ENCODE data around the gene WNT5B. TPM values are rescaled to one million over a fixed set of nuclear protein-coding genes. Genes with fewer than 3 reads are reported as not detected.
A peak's percentile ranks its signal among the peaks of the same experiment; 100 is the strongest.

WNT5B gene
- total and polyA plus RNA-seq, 2 donors (not counting 1 experiment from before 2014, with no cell fraction given): 0.33 to 0.57 TPM

GRCh38 chr12:1603269-1603993, 25.6 kb upstream of the WNT5B start:
- H3K4me3 Mint-ChIP-seq: peak overlapping the region; percentile 38
- DNase-seq (no peak), ATAC-seq (ENCODE audit: low read depth) (no peak)
- Histone ChIP-seq H3K27ac (ENCODE audit: low read length in 2 of 2) (no peak overlapping the region), H2AFZ (ENCODE audit: insufficient read depth, low read depth, low read length, poor library complexity, severe bottlenecking) (no peak overlapping the region), H3K9me3 (ENCODE audit: control extremely low read depth in 1 of 3, control insufficient read depth in 2 of 3, insufficient read depth in 1 of 3, low read length in 2 of 3) (no peaks in the 10 kb centered on the region), H3K36me3 (replicated peaks in 1 of 2; ENCODE audit: control extremely low read depth in 1 of 2, control insufficient read depth in 1 of 2, extremely low read depth in 1 of 2, insufficient read depth in 2 of 2, low read length in 1 of 2) (no peaks in the 10 kb centered on the region), H3K4me2 (replicated peaks; ENCODE audit: low read depth, low read length, poor library complexity, severe bottlenecking) (no peak overlapping the region), H4K20me1 (ENCODE audit: control insufficient read depth, insufficient read depth, low read length, poor library complexity, severe bottlenecking) (no peaks in the 10 kb centered on the region), H3K27me3 (replicated peaks in 1 of 4; ENCODE audit: control extremely low read depth in 1 of 4, control insufficient read depth in 3 of 4, insufficient read depth in 4 of 4, low read length in 3 of 4) (no peaks in the 10 kb centered on the region), H3K4me1 (ENCODE audit: control insufficient read depth in 2 of 2, insufficient read depth in 2 of 2, low read length in 2 of 2) (peaks cover 11 to 27% of the 10 kb centered on the region in 2 donors), H3K79me2 (ENCODE audit: control insufficient read depth, insufficient read depth, low read length) (peaks cover 4% of the 10 kb centered on the region), H3K9ac (ENCODE audit: low read length) (no peak overlapping the region), H3K4me3 (ENCODE audit: control extremely low read depth in 1 of 5, extremely low read depth in 1 of 5, insufficient read depth in 1 of 5, low read depth in 2 of 5, low read length in 4 of 5) (no peak overlapping the region)
- ChIA-PET POLR2A (interaction anchor here (0.6 kb wide), 1 partner anchor 1214 kb away, joined by 12 read pairs; no protein-coding TSS in a partner anchor), CTCF (interaction anchor here (0.5 to 4.4 kb wide), 14 partner anchors 9 to 788 kb away, joined by 3 to 94 read pairs (median 4); partner anchors contain the start of genes FBXL14 and RAD52)
- no peaks in the 10 kb centered on the region for H3K9me3 Mint-ChIP-seq (ENCODE audit: insufficient read depth)
- WGBS (ENCODE audit: insufficient coverage): no CpG with 5 or more reads among the region's 7 CpGs
- H3K4me1 Mint-ChIP-seq: peaks cover 25% of the 10 kb centered on the region
- intact Hi-C loops (cut with micrococcal nuclease): no loop called here
- peak overlapping the region; percentile 50 for H3K27ac Mint-ChIP-seq
- H3K27me3 Mint-ChIP-seq: peaks cover 3% of the 10 kb centered on the region
- no peak for TF ChIP-seq EZH2 (IDR thresholded peaks at IDR 0.05; ENCODE audit: borderline replicate concordance, insufficient read depth, low read depth, low read length, poor library complexity, severe bottlenecking)
- TF ChIP-seq CTCF (IDR thresholded peaks at IDR 0.05): no peak

GRCh38 chr12:1604464-1604863, 24.6 kb upstream of the WNT5B start:
- Histone ChIP-seq H3K27ac (ENCODE audit: low read length in 2 of 2) (no peak overlapping the region), H3K79me2 (ENCODE audit: control insufficient read depth, insufficient read depth, low read length) (peaks cover 4% of the 10 kb centered on the region), H3K9me3 (ENCODE audit: control extremely low read depth in 1 of 3, control insufficient read depth in 2 of 3, insufficient read depth in 1 of 3, low read length in 2 of 3) (no peaks in the 10 kb centered on the region), H3K4me1 (ENCODE audit: control insufficient read depth in 2 of 2, insufficient read depth in 2 of 2, low read length in 2 of 2) (peaks cover 11 to 27% of the 10 kb centered on the region in 2 donors), H3K4me2 (replicated peaks; ENCODE audit: low read depth, low read length, poor library complexity, severe bottlenecking) (no peak overlapping the region), H3K27me3 (replicated peaks in 1 of 4; ENCODE audit: control extremely low read depth in 1 of 4, control insufficient read depth in 3 of 4, insufficient read depth in 4 of 4, low read length in 3 of 4) (no peaks in the 10 kb centered on the region), H2AFZ (ENCODE audit: insufficient read depth, low read depth, low read length, poor library complexity, severe bottlenecking) (no peak overlapping the region), H3K4me3 (ENCODE audit: control extremely low read depth in 1 of 5, extremely low read depth in 1 of 5, insufficient read depth in 1 of 5, low read depth in 2 of 5, low read length in 4 of 5) (no peak overlapping the region), H3K9ac (ENCODE audit: low read length) (no peak overlapping the region), H3K36me3 (replicated peaks in 1 of 2; ENCODE audit: control extremely low read depth in 1 of 2, control insufficient read depth in 1 of 2, extremely low read depth in 1 of 2, insufficient read depth in 2 of 2, low read length in 1 of 2) (no peaks in the 10 kb centered on the region), H4K20me1 (ENCODE audit: control insufficient read depth, insufficient read depth, low read length, poor library complexity, severe bottlenecking) (no peaks in the 10 kb centered on the region)
- Mint-ChIP-seq H3K9me3 (ENCODE audit: insufficient read depth) (no peaks in the 10 kb centered on the region), H3K4me1 (peaks cover 29% of the 10 kb centered on the region), H3K4me3 (peak overlapping the region; percentile 24), H3K27ac (peak overlapping the region; percentile 16), H3K27me3 (peaks cover 3% of the 10 kb centered on the region)
- TF ChIP-seq CTCF (IDR thresholded peaks at IDR 0.05) (no peak), EZH2 (IDR thresholded peaks at IDR 0.05; ENCODE audit: borderline replicate concordance, insufficient read depth, low read depth, low read length, poor library complexity, severe bottlenecking) (no peak)
- no peak for ATAC-seq (ENCODE audit: low read depth)
- POLR2A ChIA-PET: interaction anchor here (1.0 to 1.5 kb wide), 2 partner anchors 21 to 486 kb away, joined by 4 to 6 read pairs; no protein-coding TSS in a partner anchor
- 93% methylated on average over 2 of the region's 3 CpGs for WGBS (ENCODE audit: insufficient coverage)
- DNase-seq: no peak
- CTCF ChIA-PET: interaction anchor here (1.0 to 4.4 kb wide), 15 partner anchors 11 to 722 kb away, joined by 3 to 94 read pairs (median 12); partner anchors contain the start of gene FBXL14
- intact Hi-C loops (cut with micrococcal nuclease): no loop called here
